Osteocyte (in vitro differentiated cells): ENCODE results near the gene CBX1. TPM values are rescaled to one million over a fixed set of nuclear protein-coding genes. Genes with fewer than 3 reads are reported as not detected.
"Not testable (repeated sequence)": the region's sequence is repeated elsewhere in the genome, so short reads cannot be mapped to it uniquely, and the experiment has no call there.

ENCODE experiments used
- DNase-seq: peaks from one replicate; pipeline ENCODE4 v3.0.0; 2021; ENCODE audit warnings: mixed read lengths; ENCODE audit not compliant: unreplicated experiment; ENCODE audit errors: extremely low spot score
- H3K27ac Mint-ChIP-seq: one replicate; pipeline ENCODE4 v1.8.0; 2021; ENCODE audit warnings: mild to moderate bottlenecking, mixed read lengths; ENCODE audit not compliant: unreplicated experiment
- H3K27me3 Mint-ChIP-seq: one replicate; pipeline ENCODE4 v1.8.0; 2021; ENCODE audit warnings: mixed read lengths; ENCODE audit not compliant: unreplicated experiment
- H3K36me3 Mint-ChIP-seq: one replicate; pipeline ENCODE4 v1.8.0; 2021; ENCODE audit warnings: mixed read lengths; ENCODE audit not compliant: unreplicated experiment
- H3K4me1 Mint-ChIP-seq: one replicate; pipeline ENCODE4 v1.8.0; 2021; ENCODE audit warnings: mixed read lengths; ENCODE audit not compliant: unreplicated experiment
- H3K4me3 Mint-ChIP-seq: one replicate; pipeline ENCODE4 v1.8.0; 2021; ENCODE audit warnings: mild to moderate bottlenecking, moderate library complexity, mixed read lengths; ENCODE audit not compliant: unreplicated experiment
- H3K9me3 Mint-ChIP-seq: one replicate; pipeline ENCODE4 v1.8.0; 2021; ENCODE audit warnings: mixed read lengths; ENCODE audit not compliant: unreplicated experiment
- total RNA-seq: library from RNA; stranded (reverse); gene quantifications from 2 replicates; pipeline ENCODE4 v1.2.1, GENCODE V29; 2021
- TF ChIP-seq, protein P1 (sequence below): fragments of 200-600 bp; sonication (generic); IDR thresholded peaks from 2 replicates; pipeline ENCODE4 v1.5.0; 2021; ENCODE audit warnings: antibody characterized with exemption, mild to moderate bottlenecking, moderate library complexity

Gene CBX1
- total RNA-seq, 1 donor from 2014 or later, result 76.5 TPM

DNA sequence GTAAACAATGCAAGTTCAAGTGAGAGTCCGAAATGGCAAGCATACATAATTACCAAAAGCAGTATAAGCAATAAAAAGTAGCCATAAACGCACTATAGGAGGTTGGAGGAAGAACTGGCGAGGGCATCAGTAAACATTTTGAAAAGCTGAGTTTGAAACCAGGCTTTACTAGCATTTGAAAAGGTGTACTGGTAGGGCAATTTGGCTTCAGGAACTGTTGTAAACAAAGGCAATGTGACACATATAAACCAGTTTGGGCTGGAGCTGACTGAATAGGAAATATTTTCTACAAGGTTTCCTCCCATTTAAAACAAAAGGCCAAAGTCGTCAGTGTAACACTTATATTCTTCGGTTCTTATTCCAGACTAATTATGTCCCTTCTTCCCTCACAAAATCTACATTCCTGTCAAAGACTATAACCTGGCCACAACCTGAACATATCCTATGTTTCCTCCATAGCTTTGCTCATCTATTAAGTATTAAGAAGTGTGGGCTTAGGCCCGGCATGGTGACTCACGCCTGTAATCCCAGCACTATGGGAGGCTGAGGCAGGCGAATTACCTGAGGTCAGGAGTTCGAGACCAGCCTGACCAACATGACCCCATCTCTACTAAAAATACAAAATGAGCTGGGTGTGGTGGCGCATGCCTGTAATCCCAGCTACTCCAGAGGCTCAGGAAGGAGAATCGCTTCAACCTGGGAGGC, 7.8 kb downstream of the CBX1 start:
- Mint-ChIP-seq H3K36me3 (peaks cover 5% of the 10 kb centered on the region), H3K27ac (peak overlapping the region; percentile 28), H3K4me3 (no peak overlapping the region), H3K27me3 (no peaks in the 10 kb centered on the region), H3K9me3 (no peaks in the 10 kb centered on the region), H3K4me1 (peaks cover 16% of the 10 kb centered on the region)
- DNase-seq, result no peak
- TF ChIP-seq, protein P1, sequence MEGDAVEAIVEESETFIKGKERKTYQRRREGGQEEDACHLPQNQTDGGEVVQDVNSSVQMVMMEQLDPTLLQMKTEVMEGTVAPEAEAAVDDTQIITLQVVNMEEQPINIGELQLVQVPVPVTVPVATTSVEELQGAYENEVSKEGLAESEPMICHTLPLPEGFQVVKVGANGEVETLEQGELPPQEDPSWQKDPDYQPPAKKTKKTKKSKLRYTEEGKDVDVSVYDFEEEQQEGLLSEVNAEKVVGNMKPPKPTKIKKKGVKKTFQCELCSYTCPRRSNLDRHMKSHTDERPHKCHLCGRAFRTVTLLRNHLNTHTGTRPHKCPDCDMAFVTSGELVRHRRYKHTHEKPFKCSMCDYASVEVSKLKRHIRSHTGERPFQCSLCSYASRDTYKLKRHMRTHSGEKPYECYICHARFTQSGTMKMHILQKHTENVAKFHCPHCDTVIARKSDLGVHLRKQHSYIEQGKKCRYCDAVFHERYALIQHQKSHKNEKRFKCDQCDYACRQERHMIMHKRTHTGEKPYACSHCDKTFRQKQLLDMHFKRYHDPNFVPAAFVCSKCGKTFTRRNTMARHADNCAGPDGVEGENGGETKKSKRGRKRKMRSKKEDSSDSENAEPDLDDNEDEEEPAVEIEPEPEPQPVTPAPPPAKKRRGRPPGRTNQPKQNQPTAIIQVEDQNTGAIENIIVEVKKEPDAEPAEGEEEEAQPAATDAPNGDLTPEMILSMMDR, result no peak

DNA sequence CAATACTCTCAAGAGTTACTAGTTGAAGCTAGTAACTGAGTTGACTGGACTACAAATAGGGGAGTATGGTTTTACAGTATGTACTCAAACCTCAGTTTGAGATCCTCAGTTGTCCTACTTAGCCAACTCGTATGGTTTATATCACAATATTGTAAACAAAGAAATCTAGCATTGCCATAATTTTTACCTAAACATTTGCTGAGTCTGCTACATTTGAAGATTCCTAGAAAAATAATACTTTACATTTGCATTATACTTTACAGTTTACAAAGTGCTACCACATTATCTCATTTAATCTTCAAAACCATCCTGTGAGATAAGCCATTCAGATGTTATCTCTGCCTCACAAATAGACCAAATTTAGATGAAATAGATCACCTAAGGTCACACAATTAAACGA, 16.3 kb downstream of the CBX1 start:
- Mint-ChIP-seq H3K27me3 (no peaks in the 10 kb centered on the region), H3K9me3 (no peaks in the 10 kb centered on the region), H3K4me3 (no peak overlapping the region), H3K27ac (no peak overlapping the region), H3K4me1 (peaks cover 22% of the 10 kb centered on the region), H3K36me3 (no peaks in the 10 kb centered on the region)
- DNase-seq, result no peak
- TF ChIP-seq, protein P1, result no peak

DNA sequence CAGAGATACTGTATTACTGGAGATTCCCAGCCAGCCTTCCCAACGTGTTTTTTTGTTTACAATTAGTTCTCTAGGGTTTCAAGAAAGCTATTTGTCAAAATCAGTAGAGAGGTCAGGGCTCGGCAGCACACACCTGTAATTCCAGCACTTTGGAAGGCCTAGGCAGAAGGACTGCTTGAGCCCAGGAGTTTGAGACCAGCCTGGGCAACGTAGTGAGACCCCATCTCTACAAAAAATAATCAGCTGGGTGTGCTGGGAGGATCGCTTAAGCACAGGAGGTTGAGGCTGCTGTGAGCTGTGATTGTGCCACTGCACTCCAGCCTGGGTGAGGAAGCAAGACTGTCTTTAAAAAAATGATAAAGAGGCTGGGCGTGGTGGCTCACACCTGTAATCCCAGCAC, 19.4 kb downstream of the CBX1 start:
- peaks cover 23% of the 10 kb centered on the region for H3K4me1 Mint-ChIP-seq
- no peaks in the 10 kb centered on the region for H3K27me3 Mint-ChIP-seq
- H3K9me3 Mint-ChIP-seq, result no peaks in the 10 kb centered on the region
- no peak overlapping the region for H3K4me3 Mint-ChIP-seq
- H3K27ac Mint-ChIP-seq, result no peak overlapping the region
- DNase-seq, result no peak
- TF ChIP-seq, protein P1, result no peak
- no peaks in the 10 kb centered on the region for H3K36me3 Mint-ChIP-seq

DNA sequence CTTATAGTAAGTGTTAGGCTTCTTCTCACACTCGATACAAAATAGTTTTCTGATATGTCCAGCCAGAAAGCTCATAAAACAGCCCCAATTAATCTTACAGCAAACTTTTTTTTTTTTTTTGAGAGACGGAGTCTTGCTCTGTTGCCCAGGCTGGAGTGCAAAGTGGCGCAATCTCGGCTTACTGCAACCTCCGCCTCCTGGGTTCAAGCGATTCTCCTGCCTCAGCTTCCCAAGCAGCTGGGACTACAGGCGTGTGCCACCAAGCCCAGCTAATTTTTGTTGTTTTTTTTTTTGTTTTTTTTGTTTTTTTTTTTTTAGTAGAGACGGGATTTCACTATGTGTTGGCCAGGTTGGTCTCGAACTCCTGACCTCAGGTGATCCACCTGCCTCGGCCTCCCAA, 24.1 kb downstream of the CBX1 start:
- not testable (repeated sequence) for DNase-seq, H3K27me3 Mint-ChIP-seq, H3K4me1 Mint-ChIP-seq, H3K4me3 Mint-ChIP-seq, H3K9me3 Mint-ChIP-seq, H3K27ac Mint-ChIP-seq
- H3K36me3 Mint-ChIP-seq, result peaks cover 17% of the 10 kb centered on the region

DNA sequence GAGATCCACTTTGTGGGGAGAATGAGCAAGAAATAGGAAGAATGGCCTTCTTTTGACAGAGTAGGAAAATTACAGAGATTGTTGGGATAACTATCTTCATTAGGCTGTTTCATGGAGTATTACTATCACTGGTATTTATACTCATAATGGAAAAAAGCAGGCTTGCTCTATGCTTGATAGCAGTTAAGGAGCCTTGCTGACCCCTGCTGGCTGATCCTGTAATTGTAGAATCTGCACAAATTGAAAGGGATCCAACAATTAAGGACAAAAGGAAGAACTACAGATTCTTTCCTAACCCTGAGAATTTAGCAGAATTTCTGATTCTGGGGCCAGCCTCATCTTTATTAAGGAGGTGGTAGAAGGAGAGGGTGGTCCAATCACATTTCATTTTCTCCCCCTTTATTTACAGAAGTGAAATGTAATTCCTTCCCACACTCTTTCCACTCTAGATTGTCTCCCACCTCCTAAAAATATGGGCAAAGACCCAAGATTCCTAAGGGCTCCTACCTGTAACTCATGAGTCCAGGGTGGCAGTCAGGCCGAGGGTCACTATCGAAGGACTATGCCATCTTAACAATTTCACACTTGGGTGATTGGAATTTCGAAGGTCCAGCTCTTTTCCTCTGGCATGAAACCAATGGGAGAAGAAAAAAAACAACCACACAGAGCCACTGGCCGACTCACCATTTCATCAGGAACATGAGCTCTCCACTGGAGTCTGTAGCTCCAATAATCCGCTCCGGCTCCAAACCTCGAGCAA, 26.8 kb downstream of the CBX1 start:
- Mint-ChIP-seq H3K27ac (peak overlapping the region; percentile 46), H3K27me3 (no peaks in the 10 kb centered on the region), H3K4me1 (peaks cover 9% of the 10 kb centered on the region), H3K4me3 (no peak overlapping the region), H3K36me3 (peaks cover 24% of the 10 kb centered on the region), H3K9me3 (no peaks in the 10 kb centered on the region)
- DNase-seq, result no peak
- TF ChIP-seq, protein P1, result peak; percentile 80

DNA sequence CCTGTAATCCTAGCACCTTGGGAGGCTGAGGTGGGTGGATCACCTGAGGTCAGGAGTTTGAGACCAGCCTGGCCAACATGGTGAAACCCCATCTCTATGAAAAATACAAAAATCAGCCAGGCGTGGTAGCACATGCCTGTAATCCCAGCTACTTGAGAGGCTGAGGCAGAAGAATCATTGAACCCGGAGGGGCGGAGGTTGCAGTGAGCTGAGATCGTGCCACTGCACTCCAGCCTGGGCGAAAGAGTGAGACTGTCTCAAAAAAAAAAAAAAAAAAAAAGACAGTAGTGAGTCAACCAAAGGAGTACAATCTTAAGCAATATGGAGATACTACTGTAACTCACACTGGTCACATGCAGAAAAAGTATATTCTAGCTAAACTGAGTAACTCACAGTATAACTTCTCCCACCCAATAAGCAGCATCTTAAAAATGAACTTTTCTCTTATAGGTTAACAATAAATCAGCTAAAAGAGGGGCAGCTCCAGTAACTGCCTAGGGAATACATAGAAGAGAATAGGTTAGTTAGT, 27.6 kb downstream of the CBX1 start:
- H3K4me3 Mint-ChIP-seq, H3K27me3 Mint-ChIP-seq, DNase-seq, H3K9me3 Mint-ChIP-seq: not testable (repeated sequence)
- H3K4me1 Mint-ChIP-seq, result peaks cover 11% of the 10 kb centered on the region
- H3K27ac Mint-ChIP-seq, result peak overlapping the region; percentile 46
- H3K36me3 Mint-ChIP-seq, result peaks cover 26% of the 10 kb centered on the region

DNA sequence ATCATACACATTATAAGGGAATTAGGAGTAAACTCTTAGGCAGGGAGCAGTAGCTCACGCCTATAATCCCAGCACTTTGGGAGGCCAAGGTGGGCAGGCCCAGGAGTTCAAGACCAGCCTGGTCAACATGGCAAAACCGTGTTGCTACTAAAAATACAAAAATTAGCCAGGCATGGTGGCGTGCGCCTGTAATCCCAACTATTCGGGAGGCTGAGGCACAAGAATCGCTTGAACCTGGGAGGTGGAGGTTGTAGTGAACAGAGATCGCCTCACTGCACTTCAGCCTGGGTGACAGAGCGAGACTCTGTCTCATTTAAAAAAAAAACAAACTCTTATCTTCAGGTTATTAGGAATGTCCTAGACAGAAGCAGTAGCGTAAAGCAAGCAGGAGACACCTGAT, 28.5 kb downstream of the CBX1 start:
- DNase-seq, H3K27me3 Mint-ChIP-seq, H3K4me3 Mint-ChIP-seq, H3K9me3 Mint-ChIP-seq: not testable (repeated sequence)
- H3K36me3 Mint-ChIP-seq, result peaks cover 27% of the 10 kb centered on the region
- peaks cover 12% of the 10 kb centered on the region for H3K4me1 Mint-ChIP-seq
- peak overlapping the region; percentile 5 for H3K27ac Mint-ChIP-seq
